ENCODE results near the gene ARHGEF11. TPM values are rescaled to one million over a fixed set of nuclear protein-coding genes. Genes with fewer than 3 reads are reported as not detected.
A peak's percentile ranks its signal among the peaks of the same experiment; 100 is the strongest.

Gene ARHGEF11
- total RNA-seq, 4 donors from 2014 or later, result 36.5 to 54.2 (median 41.2) TPM

DNA sequence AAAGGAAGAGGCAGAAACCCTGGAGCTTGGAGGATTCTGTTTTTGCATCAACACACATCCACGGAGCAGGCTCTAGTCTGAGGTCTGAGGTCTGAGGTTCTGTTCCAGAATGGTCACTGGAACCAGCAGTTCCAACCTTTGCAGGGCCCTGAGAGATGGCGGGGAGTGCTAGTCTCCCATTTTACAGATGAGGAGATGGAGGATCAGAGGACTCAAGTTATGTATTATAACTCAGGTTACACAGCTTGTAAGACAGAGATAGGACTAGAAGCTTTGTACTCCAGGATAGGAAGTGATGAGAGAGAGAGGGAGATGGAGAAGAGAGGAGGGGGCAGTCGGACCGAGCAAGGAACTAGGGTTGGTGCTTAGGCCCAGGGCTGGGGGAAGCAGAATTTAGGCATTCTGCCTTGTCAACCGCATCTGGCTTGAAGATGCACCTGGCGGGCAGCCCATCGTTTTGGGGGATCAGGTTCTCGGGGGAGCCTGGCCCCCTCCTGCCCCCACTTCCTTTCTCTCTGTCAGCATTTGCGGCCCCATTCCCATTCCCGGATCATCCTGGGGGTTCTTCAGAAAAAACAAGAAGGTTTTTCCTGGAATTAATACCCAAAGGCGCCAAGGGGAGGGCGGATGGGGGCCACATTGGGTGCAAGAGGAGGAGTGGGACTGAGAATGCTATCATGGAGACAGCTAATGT, 146.4 kb downstream of the ARHGEF11 start:
- Histone ChIP-seq H3K9me3 (no peaks in the 10 kb centered on the region), H3K4me1 (peaks cover 60 to 90% (median 75%) of the 10 kb centered on the region in 4 donors), H3K4me3 (no peak overlapping the region), H3K27ac (replicated peaks in 1 of 4) (peak overlapping the region in 1 of 4 donors; percentile 14), H3K27me3 (peaks cover 0 to 67% (median 4%) of the 10 kb centered on the region in 4 donors), H3K36me3 (no peaks in the 10 kb centered on the region)
- intact Hi-C loops (cut with DNase I), result no loop called here
- 76% methylated on average over 12 of the region's 12 CpGs for WGBS
- no peak for DNase-seq (ENCODE audit: extremely low spot score)
- TF ChIP-seq EP300 (IDR thresholded peaks at IDR 0.05) (no peak), POLR2A (IDR thresholded peaks at IDR 0.05; ENCODE audit: low read depth) (no peak), POLR2AphosphoS5 (IDR thresholded peaks at IDR 0.05) (no peak)
- TF ChIP-seq, protein P1, sequence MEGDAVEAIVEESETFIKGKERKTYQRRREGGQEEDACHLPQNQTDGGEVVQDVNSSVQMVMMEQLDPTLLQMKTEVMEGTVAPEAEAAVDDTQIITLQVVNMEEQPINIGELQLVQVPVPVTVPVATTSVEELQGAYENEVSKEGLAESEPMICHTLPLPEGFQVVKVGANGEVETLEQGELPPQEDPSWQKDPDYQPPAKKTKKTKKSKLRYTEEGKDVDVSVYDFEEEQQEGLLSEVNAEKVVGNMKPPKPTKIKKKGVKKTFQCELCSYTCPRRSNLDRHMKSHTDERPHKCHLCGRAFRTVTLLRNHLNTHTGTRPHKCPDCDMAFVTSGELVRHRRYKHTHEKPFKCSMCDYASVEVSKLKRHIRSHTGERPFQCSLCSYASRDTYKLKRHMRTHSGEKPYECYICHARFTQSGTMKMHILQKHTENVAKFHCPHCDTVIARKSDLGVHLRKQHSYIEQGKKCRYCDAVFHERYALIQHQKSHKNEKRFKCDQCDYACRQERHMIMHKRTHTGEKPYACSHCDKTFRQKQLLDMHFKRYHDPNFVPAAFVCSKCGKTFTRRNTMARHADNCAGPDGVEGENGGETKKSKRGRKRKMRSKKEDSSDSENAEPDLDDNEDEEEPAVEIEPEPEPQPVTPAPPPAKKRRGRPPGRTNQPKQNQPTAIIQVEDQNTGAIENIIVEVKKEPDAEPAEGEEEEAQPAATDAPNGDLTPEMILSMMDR (IDR thresholded peaks at IDR 0.05), result no peak

DNA sequence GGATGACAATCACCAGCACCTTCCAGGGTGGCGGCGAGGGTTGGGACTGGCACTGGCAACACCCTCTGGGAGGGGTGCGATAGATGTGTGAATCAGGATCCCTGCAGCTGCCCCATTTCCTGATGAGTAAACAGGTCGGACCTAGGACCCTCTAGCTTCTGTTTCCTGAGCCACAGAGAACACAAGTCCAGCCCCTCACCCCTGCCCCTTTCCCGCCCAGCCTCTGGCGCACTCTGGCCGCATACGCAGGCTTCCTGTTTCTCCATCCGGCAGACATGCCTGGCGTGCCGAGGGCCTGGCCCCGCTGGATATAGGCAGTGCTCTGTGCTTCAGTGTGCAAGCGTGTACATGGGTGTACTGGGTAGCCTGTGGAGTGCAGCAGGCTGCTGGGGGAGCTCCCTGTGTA, 147.4 kb downstream of the ARHGEF11 start:
- peaks cover 0 to 76% (median 12%) of the 10 kb centered on the region in 4 donors for H3K27me3 ChIP-seq
- H3K4me3 ChIP-seq, result peak overlapping the region in 1 of 4 donors; percentile 23
- TF ChIP-seq POLR2AphosphoS5 (IDR thresholded peaks at IDR 0.05) (peak; percentile 48 to 49), POLR2A (IDR thresholded peaks at IDR 0.05; ENCODE audit: low read depth) (no peak)
- TF ChIP-seq, protein P1 (IDR thresholded peaks at IDR 0.05), result no peak
- peak overlapping the region; percentile 61 to 91 (median 82) for H3K27ac ChIP-seq (replicated peaks in 1 of 4)
- no CpG with 5 or more reads among the region's 13 CpGs for WGBS
- DNase-seq (ENCODE audit: extremely low spot score), result no peak
- peaks cover 64 to 89% (median 76%) of the 10 kb centered on the region in 4 donors for H3K4me1 ChIP-seq
- H3K36me3 ChIP-seq, result no peaks in the 10 kb centered on the region
- H3K9me3 ChIP-seq, result no peaks in the 10 kb centered on the region
- intact Hi-C loops (cut with DNase I), result no loop called here

GRCh38 chr1:156897078-156897825, 148.3 kb downstream of the ARHGEF11 start:
- peak overlapping the region in 2 of 4 donors; percentile 12 to 23 for H3K4me3 ChIP-seq
- H3K27me3 ChIP-seq, result peaks cover 0 to 82% (median 18%) of the 10 kb centered on the region in 4 donors
- H3K36me3 ChIP-seq, result no peaks in the 10 kb centered on the region
- peak overlapping the region; percentile 61 to 91 (median 82) for H3K27ac ChIP-seq (replicated peaks in 1 of 4)
- intact Hi-C loops (cut with DNase I), result no loop called here
- H3K9me3 ChIP-seq, result no peaks in the 10 kb centered on the region
- peaks cover 71 to 94% (median 81%) of the 10 kb centered on the region in 4 donors for H3K4me1 ChIP-seq
- 93% methylated on average over 14 of the region's 14 CpGs for WGBS
- TF ChIP-seq, protein P1 (IDR thresholded peaks at IDR 0.05), result no peak
- TF ChIP-seq POLR2AphosphoS5 (IDR thresholded peaks at IDR 0.05) (no peak), POLR2A (IDR thresholded peaks at IDR 0.05; ENCODE audit: low read depth) (no peak), EP300 (IDR thresholded peaks at IDR 0.05) (no peak)
- DNase-seq (ENCODE audit: extremely low spot score), result no peak

GRCh38 chr1:156896490-156897033, 149.0 kb downstream of the ARHGEF11 start:
- H3K4me3 ChIP-seq, result peak overlapping the region in 2 of 4 donors; percentile 12 to 23
- no peak for DNase-seq (ENCODE audit: extremely low spot score)
- H3K27me3 ChIP-seq, result peaks cover 0 to 81% (median 19%) of the 10 kb centered on the region in 4 donors
- WGBS, result 79% methylated on average over 7 of the region's 16 CpGs
- H3K9me3 ChIP-seq, result no peaks in the 10 kb centered on the region
- no peaks in the 10 kb centered on the region for H3K36me3 ChIP-seq
- intact Hi-C loops (cut with DNase I), result no loop called here
- peaks cover 65 to 91% (median 82%) of the 10 kb centered on the region in 4 donors for H3K4me1 ChIP-seq
- H3K27ac ChIP-seq (replicated peaks in 1 of 4), result peak overlapping the region; percentile 61 to 91 (median 82)
- TF ChIP-seq, protein P1 (IDR thresholded peaks at IDR 0.05), result no peak
- TF ChIP-seq POLR2A (IDR thresholded peaks at IDR 0.05; ENCODE audit: low read depth), result no peak
- peak; percentile 14 to 22 for TF ChIP-seq POLR2AphosphoS5 (IDR thresholded peaks at IDR 0.05)
